Measurements from ENCODE around the gene AFF1.

DNA sequence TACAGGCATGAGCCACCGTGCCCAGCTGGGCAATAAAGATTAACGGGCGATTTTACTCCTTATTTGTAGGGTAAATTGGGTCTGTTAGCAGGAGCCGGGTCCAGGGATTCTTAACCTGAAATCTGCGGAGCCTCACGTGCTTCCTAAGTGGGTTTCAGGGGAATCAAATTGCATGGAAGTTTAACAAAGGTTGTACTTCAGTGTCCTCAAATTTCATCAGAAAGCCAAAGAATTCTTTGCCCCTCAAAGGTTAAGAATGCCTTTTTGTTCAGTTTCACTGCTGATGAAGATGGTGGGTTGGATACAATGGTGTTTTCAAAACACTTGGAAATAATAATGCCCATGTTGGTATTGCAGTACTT is 67.9 kb downstream of the AFF1 start:
- TF ChIP-seq CTCF (IDR thresholded peaks at IDR 0.05) (no peak), POLR2A (IDR thresholded peaks at IDR 0.05) (no peak)
